ENCODE measurements around the gene CST9L. TPM values are rescaled to one million over a fixed set of nuclear protein-coding genes. Genes with fewer than 3 reads are reported as not detected.

CST9L gene
- total RNA-seq = not detected in 2 replicates

GRCh38 chr20:23568320-23568970 is at the start of gene CST9L:
Gene CST9L (minus strand): TSS chr20:23568484. CDS start chr20:23568450, 34 bp downstream.

GRCh38 chr20:23605867-23606651 is 37.8 kb upstream of the CST9L start, which contains the start of gene CST9:
Gene CST9 (minus strand): TSS chr20:23605917. CDS start chr20:23605864, 53 bp downstream.

Other genes starting within 250 kb of the CST9L start
- 10.4 and 14.3 TPM in 2 replicates for gene NXT1, start 217.7 kb downstream of the CST9L start, total RNA-seq
- 19.9 and 46.9 TPM in 2 replicates for gene GZF1, start 206.3 kb downstream of the CST9L start, total RNA-seq
- gene NAPB, start 147.0 kb downstream of the CST9L start, total RNA-seq = 7.6 and 8.8 TPM in 2 replicates
- not detected in 2 replicates for gene CSTL1, start 128.8 kb downstream of the CST9L start, total RNA-seq
- not detected in 2 replicates for gene CST11, start 115.6 kb downstream of the CST9L start, total RNA-seq
- gene CST8, start 77.4 kb downstream of the CST9L start, total RNA-seq = not detected in 2 replicates
- not detected in 2 replicates for gene CST9, start 37.4 kb upstream of the CST9L start, total RNA-seq
- 164 and 269 TPM in 2 replicates for gene CST3, start 69.5 kb upstream of the CST9L start, total RNA-seq
- not detected in 2 replicates for gene CST4, start 120.6 kb upstream of the CST9L start, total RNA-seq
- gene CST1, start 182.5 kb upstream of the CST9L start, total RNA-seq = 3.9 TPM in 1 of 2 replicates, not detected in the other